ENCODE measurements around the gene PDGFC.
"Not testable (repeated sequence)": the region's sequence is repeated elsewhere in the genome, so short reads cannot be mapped to it uniquely, and the experiment has no call there.

PDGFC gene

GRCh38 chr4:156939139-156939538 lies 32.5 kb downstream of the PDGFC start:
- intact Hi-C loops (cut with DNase I; ENCODE audit: low total_unique reads), result no loop called here

GRCh38 chr4:156934259-156934635 lies 37.4 kb downstream of the PDGFC start:
- no peak for TF ChIP-seq CTCF (IDR thresholded peaks at IDR 0.05)
- peaks cover 0 to 33% (median 8%) of the 10 kb centered on the region in 4 donors for H3K4me1 ChIP-seq
- no peak overlapping the region for H3K4me3 ChIP-seq
- H3K36me3 ChIP-seq, result no peaks in the 10 kb centered on the region
- no peaks in the 10 kb centered on the region for H3K27me3 ChIP-seq
- H3K9me3 ChIP-seq, result no peaks in the 10 kb centered on the region
- no peak for DNase-seq
- intact Hi-C loops (cut with DNase I; ENCODE audit: low total_unique reads), result no loop called here
- no peak overlapping the region for H3K27ac ChIP-seq

More at GRCh38 chr4:156939139-156939538, 32.5 kb downstream of the PDGFC start:
- no peaks in the 10 kb centered on the region for H3K9me3 ChIP-seq
- no peak for DNase-seq
- no peak overlapping the region for H3K4me3 ChIP-seq
- peaks cover 0 to 55% (median 20%) of the 10 kb centered on the region in 4 donors for H3K4me1 ChIP-seq
- no peaks in the 10 kb centered on the region for H3K27me3 ChIP-seq
- no peaks in the 10 kb centered on the region for H3K36me3 ChIP-seq
- H3K27ac ChIP-seq, result no peak overlapping the region
- TF ChIP-seq CTCF (IDR thresholded peaks at IDR 0.05), result no peak

- no peak for TF ChIP-seq CTCF (IDR thresholded peaks at IDR 0.05)
- no peak overlapping the region for H3K27ac ChIP-seq
- H3K4me3 ChIP-seq, result no peak overlapping the region
- no peaks in the 10 kb centered on the region for H3K27me3 ChIP-seq
- H3K4me1 ChIP-seq, result peaks cover 0 to 29% (median 8%) of the 10 kb centered on the region in 4 donors
- no peak for DNase-seq
- H3K9me3 ChIP-seq, result no peaks in the 10 kb centered on the region
- intact Hi-C loops (cut with DNase I; ENCODE audit: low total_unique reads), result no loop called here
- no peaks in the 10 kb centered on the region for H3K36me3 ChIP-seq
Measured at GRCh38 chr4:156933633-156934258, 37.9 kb downstream of the PDGFC start.

GRCh38 chr4:156932360-156932759 lies 39.2 kb downstream of the PDGFC start:
- not testable (repeated sequence) for H3K4me3 ChIP-seq

GRCh38 chr4:156931267-156931666 lies 40.3 kb downstream of the PDGFC start:
- H3K27ac ChIP-seq, result no peak overlapping the region
- DNase-seq, result no peak
- H3K36me3 ChIP-seq, result no peaks in the 10 kb centered on the region
- TF ChIP-seq CTCF (IDR thresholded peaks at IDR 0.05), result no peak
- intact Hi-C loops (cut with DNase I; ENCODE audit: low total_unique reads), result no loop called here
- no peak overlapping the region for H3K4me3 ChIP-seq
- peaks cover 0 to 34% (median 8%) of the 10 kb centered on the region in 4 donors for H3K4me1 ChIP-seq
- H3K27me3 ChIP-seq, result no peaks in the 10 kb centered on the region
- H3K9me3 ChIP-seq, result peaks cover 0 to 5% (median 0%) of the 10 kb centered on the region in 3 donors

More at GRCh38 chr4:156932360-156932759, 39.2 kb downstream of the PDGFC start:
- H3K36me3 ChIP-seq; H3K27me3 ChIP-seq; H3K27ac ChIP-seq; intact Hi-C loops (cut with DNase I; ENCODE audit: low total_unique reads); H3K9me3 ChIP-seq; DNase-seq: not testable (repeated sequence)
- H3K4me1 ChIP-seq, result peaks cover 0 to 34% (median 8%) of the 10 kb centered on the region in 4 donors

GRCh38 chr4:156929386-156930105 lies 42.1 kb downstream of the PDGFC start:
- no peak for TF ChIP-seq CTCF (IDR thresholded peaks at IDR 0.05)

More at GRCh38 chr4:156929386-156930105, 42.1 kb downstream of the PDGFC start:
- DNase-seq, result no peak
- intact Hi-C loops (cut with DNase I; ENCODE audit: low total_unique reads), result no loop called here
- peaks cover 0 to 41% (median 12%) of the 10 kb centered on the region in 4 donors for H3K4me1 ChIP-seq
- H3K9me3 ChIP-seq, result peaks cover 0 to 5% (median 0%) of the 10 kb centered on the region in 3 donors
- no peak overlapping the region for H3K27ac ChIP-seq
- H3K4me3 ChIP-seq, result no peak overlapping the region
- H3K36me3 ChIP-seq, result no peaks in the 10 kb centered on the region
- H3K27me3 ChIP-seq, result no peaks in the 10 kb centered on the region
